GM18873 (cell line): ENCODE measurements around the gene HDAC10.
A peak's percentile ranks its signal among the peaks of the same experiment; 100 is the strongest.
"Not testable (repeated sequence)": the region's sequence is repeated elsewhere in the genome, so short reads cannot be mapped to it uniquely, and the experiment has no call there.

Experiments
- ATAC-seq: cut with Tn5 transposase; IDR thresholded peaks from one replicate; pipeline ENCODE4 v1.9.1; 2021; ENCODE audit warnings: mild to moderate bottlenecking, moderate library complexity, moderate number of reproducible peaks; ENCODE audit not compliant: unreplicated experiment, low FRiP score

HDAC10 gene

DNA sequence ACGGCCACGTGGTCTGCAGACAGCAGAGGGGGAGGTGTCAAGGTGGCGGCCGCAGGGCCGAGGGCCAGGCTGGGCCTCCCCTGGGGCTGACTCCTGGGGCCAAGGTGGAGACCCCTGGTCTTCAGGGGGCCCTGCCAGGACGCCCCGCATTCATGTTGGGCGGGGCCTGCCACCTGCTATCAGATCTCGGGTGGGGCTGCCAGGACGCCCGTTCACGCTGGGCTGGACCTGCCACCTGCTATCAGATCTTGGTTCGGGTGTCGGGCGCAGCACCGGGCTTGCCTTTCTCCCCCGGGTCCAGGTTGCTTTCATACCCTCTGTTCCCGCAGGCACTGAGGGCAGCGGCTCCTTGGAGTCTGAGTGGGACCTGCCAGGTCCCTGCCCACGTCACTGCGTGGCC lies 35.2 kb upstream of the HDAC10 start:
- ATAC-seq = no peak

DNA sequence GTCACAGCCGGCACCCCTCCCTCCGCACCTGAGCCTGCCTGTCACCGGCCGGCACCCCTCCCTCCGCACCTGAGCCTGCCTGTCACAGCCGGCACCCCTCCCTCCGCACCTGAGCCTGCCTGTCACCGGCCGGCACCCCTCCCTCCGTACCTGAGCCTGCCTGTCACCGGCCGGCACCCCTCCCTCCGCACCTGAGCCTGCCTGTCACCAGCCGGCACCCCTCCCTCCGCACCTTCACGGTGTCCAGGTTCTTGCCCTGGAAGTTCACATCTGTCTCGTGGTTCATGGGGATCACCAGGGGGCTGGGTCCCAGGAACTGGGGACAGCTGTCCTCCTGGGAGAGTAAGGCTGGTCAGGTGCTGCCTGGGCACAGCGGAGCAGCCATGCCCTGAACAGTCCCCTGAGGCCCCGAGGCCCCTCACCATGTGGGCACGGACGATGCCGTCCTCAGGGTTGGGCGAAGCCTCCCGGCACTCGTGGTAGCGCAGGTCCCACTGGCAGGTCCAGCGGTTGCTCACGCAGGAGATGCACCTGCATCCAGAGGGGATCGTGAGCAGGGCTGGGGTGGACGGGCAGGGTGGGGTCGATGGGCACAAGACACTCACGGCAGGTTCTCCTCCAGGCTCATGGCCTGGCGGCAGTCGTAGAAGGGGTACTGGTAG lies 34.6 kb upstream of the HDAC10 start:
- no peak for ATAC-seq

DNA sequence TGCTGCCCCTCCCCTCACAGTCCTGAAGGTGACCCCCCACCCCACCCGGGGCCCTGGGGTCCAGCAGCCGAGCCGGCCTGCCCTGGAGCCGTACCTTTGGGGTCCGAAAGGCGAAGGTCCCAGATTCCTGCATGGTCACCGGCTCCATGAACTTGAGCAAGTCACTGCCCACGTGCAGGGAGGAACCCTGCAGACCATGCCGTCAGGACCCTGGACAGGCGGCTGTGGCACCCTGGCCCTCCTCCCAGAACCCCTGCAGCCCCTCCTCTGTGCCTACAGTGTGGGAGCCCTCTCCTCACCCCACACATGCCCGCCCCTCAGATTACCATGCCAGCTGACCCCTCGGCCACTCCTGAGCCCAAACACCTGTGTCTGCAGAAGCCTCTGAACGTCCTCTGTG lies 33.4 kb upstream of the HDAC10 start:
- no peak for ATAC-seq

DNA sequence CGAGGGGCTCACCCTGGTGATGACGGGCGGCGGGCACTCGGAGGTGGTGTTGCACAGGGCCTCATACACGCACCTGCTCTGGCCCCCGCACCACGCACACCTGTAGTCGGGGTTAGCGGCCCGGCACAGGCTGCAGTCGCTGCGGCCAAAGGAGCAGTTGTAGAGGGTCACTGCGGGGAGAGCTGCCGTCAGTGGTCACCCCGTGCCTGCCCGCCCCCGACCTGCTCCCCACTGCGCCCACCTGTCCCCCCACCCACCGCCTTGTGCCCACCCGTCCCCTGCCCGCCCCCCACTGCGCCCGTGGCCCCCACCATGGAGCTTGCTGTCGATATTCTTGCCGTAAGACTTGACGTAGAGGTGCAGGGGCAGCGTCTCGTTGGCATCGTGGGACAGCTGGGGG lies 32.8 kb upstream of the HDAC10 start:
- no peak for ATAC-seq

DNA sequence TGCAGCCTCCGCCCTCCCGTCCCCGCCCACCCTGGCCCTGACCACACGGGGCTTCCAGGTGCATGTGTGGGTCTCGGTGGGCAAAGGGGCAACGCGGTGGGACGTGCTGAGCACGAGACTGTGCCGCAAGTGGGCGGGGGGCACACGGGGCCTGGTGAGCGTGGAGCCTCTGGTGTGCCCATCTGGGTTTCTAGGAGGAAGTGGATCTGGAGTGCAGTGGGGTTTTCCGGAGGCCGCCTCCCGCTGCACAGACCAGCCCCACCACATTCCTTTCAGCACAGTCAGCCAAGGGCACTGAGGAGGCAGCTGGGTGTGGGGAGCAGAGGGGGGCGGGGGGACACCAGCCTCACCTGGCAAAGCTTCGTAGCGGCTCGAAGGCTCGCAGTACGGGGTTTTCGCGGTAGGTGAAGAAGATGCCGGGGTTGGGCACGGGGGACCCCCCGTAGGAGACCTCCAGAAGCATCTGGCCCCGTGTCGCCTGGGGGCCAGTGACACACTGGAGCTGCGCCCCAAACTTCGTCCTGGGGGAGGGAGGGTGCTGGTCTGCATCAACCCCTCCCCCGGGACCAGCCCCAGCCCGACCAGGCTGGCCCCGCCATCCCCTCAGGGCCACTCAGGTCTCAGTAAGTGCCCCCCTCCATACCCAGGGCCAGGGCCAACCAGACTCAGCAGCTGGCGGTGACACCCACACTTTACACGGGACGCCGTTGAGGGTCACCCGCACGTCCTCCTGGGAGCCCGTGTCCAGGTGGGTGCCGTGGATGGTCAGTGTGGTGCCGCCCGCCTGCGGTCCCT lies 31.5 kb upstream of the HDAC10 start:
- no peak for ATAC-seq

DNA sequence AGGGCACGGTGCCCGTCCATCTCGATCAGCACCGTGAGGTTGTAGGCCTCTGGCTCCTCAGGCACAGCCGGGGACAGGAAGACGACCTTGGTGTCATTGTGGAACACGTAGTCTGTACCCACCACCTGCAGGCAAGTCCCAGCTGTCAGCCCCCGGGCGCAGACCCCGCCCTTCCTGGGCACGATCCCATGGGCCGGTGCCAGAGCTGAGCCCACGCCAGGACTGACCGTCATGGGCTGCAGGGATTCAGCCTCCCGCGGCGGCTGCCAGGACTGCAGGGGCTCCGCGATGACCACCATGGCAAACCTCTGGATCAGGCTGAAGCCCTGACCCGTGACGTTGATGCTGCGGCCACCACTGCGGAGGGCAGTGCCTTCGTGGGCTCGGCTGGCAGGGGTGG lies 30.9 kb upstream of the HDAC10 start:
- ATAC-seq = no peak

DNA sequence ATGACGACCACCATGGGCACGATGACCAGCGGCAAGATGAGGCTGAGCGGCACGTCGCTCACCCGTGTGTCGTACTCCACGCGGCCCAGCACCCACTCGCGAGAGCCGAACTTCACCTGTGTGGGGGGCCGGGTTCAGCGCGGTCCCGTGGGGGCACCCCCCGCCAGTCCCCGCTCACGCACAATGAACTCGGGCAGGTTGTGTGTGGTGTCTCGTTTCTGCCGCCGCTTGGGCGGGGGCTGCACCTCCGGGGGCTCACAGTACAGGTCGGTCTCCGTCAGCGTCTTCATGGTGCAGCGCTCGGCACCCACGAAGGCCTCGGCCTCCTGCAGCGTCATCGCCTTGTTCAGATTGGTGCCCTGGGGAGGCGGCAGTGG lies 30.3 kb upstream of the HDAC10 start:
- ATAC-seq = no peak

DNA sequence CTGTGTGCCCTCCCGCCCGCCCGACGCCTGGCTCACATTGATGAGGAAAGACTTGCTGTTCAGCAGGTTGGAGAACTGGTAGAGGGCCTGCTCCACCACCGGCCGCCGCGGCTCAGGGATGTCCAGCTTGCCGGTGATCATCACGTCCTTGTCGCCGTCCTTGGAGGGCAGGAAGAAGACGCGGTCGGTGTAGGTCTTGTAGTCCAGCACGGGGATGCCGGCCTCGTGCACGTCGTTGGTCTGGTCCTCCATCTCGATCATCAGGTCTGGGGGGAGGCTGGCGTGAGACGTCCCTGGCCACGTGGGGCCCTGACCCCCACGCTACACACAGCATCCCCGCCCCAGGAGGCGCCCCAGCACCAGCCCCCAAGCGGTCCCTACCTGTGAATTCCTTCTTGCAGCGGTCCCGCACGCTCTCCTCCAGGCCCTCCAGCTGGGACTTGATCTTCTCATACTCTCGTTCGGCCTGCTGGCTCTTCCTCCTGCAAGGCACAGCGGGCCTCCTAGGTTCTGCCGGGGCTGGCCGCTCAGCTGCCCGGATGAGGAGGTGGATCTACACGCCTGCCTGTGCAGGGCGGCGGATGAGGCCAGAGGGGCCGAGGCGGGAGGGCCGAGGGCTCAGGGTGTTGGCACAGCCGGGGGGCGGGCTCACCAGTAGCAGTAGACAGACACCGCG lies 29.8 kb upstream of the HDAC10 start:
- ATAC-seq = no peak

DNA sequence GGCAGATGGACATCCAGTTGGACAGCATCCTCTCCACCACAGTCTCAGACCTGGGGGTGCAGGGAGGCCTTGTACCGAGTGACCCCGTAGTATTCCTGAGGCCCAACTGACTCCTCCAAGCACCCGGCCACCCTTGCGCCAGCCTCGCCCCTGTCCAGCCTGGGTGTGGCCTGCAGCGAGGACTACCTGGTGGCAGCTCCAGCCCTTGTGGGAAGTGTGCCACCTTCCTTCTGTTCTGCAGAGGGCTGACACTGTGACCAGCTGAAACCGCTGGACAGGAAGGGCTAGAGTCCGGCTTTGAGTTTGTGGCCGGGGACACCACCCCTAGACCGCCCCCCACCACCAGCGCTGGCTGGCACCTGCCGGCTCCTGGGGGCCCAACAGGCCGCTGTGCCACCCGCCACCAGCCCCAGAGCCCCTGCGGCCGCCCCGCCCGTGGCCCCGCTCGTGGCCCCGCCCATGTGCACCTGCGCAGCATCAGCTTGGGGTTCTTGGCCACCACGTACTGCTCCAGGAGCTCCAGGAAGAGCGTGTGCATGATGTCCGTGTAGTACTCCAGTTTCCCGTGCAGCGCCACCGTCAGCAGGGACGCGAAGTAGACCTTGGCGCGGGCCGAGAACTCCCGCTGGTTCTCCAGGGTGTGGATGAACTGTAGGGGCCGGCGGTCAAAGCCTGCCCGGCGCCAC lies 29.1 kb upstream of the HDAC10 start:
- no peak for ATAC-seq

DNA sequence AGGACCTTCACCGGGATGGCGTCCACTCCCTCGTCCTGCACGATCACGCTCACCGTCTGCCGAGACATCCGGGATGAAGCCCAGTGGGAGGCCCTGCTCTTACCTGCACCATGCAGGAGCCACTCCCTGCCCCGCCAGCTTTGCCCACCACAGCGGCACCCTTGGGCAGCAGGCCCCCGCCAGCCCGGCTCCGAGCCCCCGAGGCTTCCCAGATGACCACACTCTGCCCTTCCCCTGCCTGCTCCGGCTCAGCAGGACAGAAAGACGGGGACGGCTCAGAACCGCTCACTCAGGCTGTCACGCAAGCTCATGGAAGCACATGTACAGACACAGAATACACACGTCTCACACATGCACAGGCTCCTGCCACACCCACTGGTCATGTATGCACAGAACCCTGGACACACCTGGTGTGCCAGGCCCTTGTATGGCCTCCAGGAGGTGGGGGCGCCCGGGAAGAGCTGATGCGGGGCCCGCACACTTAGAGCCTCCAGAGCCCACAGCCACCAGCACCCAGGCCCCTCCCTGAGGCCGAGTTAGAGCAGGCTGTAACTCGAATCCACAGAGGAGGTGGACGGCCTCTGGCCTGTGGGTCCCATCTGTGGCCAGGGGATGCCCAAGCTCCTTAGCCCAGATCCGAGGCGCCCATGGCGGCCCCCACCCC lies 28.0 kb upstream of the HDAC10 start:
- ATAC-seq = no peak

DNA sequence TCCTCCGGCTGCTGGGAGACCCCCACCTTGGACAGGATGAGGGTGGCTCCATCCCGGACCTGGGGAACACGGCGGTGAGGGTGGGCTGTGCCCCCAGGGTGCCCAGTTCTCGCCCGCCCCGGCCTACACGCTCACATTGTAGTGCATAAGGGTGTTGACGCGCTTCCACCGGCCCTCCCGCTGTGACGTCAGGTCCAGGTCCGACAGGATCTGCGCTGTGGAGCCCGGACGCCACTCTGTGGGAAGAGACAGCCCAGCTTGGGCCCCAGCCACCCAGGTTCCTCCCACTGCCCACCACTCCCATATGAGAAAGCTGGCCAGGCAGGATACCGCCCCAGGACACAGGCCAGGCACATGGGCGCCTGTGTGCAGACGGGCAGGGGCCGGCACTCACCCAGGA lies 27.4 kb upstream of the HDAC10 start:
- no peak for ATAC-seq

DNA sequence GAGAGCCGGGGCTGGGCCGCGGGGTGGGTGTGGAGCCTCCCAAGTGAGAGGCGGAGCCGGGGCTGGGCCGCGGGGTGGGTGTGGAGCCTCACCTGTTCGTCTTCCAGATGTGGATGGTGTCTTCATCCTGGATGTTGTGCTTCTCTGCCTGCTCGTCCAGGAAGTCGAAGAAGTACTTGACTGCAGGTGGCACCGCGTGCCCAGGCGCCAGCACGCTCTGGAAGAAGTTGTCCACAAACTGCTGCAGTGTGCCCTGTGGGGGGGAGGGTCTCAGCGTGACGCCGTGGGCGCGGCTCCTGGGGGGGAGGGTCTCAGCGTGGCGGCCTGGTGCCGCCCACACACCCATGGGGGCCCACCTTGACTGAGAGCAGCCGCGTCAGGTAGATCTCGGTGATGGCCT lies 26.7 kb upstream of the HDAC10 start:
- no peak for ATAC-seq

DNA sequence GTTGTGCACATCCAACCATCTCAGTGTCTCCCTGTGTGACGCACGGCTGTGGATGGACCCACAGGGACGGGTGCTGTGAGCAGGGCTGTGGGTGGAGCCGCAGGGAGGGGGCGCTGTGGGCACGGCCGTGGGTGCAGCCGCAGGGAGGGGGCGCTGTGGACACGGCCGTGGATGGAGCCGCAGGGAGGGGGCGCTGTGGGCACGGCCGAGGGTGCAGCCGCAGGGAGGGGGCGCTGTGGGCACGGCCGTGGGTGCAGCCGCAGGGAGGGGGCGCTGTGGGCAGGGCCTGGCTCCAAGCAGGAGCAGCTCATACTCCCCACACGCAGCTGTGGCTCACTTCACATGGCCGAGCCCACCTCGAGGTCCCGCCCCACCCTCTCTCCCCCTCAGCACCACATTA lies 25.1 kb upstream of the HDAC10 start:
- peak; percentile 40 for ATAC-seq

DNA sequence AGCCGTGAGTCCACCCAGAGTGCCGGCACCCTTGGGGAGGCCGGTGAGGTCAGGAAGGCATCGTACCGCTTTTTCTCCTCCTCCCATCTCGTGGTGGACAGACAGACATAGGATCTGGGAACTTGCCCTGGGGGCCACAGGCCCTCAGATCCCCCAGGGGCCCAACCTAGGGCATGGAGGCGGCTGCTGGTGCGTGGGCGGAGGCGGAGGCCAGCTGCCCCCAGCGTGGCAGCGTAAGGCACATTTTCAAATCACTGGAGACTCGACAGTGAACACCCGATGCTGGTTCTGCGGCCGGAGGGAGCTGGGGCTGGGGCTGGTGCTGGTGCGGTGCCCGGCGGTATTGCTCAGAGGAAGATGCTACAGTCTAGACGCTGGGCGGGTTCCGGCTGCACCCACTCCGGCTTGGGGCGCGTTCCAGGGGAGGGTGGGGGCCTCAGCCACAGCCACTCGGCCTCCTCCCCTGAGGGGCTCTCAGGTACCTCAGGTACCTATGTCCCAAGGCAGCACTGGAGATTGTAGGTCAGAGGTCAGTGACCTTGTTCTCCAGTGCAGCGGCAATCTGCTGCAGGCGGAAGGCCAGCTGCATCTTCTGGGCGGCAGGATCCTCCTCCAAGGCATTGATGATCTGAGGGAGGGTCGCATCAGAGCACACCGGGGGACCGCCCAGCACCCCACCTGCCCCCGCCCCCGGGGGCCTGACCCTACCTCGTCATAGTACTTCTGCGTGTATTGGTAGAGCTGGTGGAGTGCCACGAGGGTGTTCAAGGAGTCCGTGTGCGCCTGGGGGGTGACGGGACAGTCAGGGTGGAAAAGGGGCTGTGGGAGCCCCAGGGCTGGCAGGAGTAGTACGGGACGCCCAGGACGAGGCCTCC lies 24.4 kb upstream of the HDAC10 start:
- ATAC-seq = no peak

DNA sequence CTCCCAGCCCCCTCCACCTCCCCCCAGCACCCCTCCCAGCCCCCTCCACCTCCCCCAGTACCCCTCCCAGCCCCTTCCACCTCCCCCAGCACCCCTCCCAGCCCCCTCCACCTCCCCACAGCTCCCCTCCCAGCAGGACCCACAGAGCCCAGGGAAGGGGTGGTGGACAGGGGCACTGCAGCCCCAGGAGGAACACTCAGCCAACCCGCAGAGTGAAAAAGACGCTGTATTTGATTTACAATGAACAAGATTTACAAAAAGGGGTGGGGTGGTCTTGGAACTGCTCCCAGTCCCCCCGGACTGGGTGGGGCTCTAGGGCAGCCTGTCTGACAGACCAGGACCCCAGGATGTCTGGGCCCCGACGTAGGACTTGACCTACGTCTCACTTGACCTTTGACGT lies 23.7 kb upstream of the HDAC10 start:
- no peak for ATAC-seq

DNA sequence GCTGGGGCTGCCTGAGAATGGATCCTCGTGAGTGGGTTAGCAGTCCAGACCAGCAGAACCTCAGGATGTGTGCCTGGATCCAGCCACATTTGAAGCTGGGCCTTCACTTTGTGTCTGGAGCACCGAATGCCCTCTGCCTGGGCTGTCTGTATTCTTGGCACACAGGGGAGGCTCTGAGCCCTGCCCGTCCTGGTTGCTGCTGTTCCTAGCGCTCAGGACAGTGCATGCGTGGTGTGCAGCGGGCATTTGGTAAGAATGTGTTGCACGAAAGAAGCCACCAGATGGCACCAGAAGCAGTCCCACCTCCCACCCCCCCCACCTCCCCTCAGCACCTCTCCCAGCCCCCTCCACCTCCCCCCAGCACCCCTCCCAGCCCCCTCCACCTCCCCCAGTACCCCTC lies 23.2 kb upstream of the HDAC10 start:
- no peak for ATAC-seq

DNA sequence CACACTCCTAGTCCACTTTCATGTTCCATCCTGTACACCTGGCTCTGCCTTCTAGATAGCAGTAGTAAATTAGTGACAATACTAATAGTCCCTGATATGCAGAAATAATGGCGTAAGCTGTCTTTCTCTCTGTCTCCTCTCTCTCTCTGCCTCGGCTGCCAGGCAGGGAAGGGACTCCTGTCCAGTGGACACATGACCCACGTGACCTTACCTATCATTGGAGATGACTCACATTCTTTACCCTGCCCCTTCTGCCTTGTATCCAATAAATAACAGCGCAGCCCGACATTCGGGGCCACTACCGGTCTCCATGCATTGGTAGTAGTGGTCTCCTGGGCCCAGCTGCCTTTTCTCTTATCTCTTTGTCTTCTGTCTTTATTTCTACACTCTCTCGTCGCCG lies 22.7 kb upstream of the HDAC10 start:
- ATAC-seq = not testable (repeated sequence)

DNA sequence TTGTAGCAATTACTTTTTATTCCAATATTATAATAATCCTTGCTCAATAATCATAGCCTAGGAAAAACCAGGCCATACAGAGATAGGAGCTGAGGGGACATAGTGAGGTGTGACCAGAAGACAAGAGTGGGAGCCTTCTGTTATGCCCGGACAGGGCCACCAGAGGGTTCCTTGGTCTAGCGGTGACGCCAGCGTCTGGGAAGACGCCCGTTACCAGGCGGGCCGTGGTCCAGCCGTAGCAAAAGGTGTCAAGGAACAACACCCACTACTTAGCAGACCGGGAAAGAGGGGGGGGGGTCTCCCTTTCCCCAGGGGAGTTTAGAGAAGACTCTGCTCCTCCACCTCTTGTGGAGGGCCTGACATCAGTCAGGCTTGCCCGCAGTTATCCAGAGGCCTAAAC lies 22.3 kb upstream of the HDAC10 start:
- ATAC-seq = not testable (repeated sequence)

DNA sequence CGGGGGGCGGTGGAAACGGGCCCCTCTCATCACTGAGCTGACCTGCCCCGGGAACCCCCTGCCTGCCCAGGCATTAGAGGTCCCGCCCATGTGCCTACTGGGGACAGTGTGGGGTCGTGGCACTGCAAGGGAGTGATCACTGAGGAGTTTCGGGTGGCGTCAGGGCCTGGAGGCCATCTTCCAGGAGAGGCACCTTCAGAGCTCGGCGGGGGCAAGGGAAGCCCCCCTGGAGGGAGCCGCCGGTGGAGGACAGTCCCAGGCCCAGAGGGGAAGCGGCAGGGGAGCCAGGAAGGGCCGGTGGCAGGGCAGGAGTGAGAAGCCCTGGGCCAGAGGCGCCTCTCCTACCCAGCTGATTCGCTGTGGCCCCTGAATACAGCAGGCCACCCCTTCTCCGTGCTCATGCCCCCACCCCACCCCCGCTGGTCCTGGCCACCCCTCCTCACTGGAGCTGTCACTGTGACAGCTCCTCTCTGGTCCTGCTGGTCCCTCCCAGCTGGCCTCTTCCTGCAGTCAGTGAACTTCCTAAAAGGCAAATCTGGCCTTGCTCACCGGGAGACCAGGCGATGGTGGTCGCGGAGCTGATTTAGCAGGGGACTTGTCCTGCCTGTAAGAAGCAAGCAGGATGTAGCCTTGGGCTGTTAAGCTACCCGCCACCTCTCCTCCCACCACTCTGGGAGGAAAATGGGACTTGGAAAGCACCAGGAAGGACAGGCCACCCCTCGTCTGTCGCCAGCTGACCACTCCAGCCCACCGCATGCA lies 21.2 kb upstream of the HDAC10 start:
- ATAC-seq = no peak
